Activated T-helper 9 cell treated with anti-CD3 and anti-CD28 coated beads, Interleukin-2, amount 50 U/mL, for 16 hours (primary cell): ENCODE results near the gene GCNT1.
"Not testable (repeated sequence)": the region's sequence is repeated elsewhere in the genome, so short reads cannot be mapped to it uniquely, and the experiment has no call there.

ENCODE experiments used
- DNase-seq: peaks from one replicate; pipeline ENCODE4 v3.0.0-alpha.2; 2020; ENCODE audit warnings: low read depth

Gene GCNT1

DNA sequence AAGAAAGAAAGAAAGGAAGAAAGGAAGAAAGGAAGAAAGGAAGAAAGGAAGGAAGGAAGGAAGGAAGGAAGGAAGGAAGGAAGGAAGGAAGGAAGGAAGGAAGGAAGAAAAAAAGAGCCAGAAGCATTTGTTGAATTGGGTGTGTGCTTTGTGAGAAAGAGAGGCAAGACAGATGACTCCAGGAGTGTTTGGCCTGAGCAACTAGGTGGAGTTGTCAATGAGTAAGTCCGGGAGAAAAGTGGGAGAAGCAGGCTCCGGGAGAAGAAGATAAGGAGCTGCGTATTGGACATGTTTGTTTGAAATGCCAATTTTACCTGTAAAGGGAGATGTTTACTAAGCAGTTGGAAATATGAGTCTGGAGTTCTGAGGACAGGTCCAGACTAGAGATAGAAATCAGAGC lies 15.1 kb upstream of the GCNT1 start:
- DNase-seq = no peak

DNA sequence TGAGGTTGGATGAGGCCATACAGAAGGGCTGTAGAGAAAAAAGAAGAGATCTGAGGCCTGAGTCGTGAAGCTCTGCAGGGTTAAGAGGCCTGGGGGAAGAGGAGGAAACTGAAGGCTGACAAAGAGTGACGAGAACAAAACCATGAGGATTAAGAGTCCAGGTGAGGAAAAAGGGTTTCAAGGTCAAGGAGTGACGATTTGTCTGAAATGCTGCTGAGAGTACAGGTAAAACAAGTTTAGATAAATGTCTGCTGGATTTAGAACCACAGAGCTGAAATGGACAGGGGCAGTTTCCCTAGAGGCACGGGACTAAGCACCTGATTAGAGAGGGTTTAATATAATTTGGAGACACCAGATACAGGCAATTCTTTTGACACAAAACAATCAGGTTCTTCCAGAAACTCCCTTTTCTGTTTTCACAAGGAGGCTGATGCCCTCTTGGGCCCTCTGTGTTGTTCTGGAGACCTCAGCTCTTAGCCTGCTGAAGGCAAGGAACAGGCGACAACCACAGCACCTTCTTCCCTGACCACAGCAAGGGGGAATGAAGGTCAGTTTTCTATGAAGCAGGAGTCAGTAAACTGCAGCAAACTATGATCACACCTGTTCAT lies 14.6 kb upstream of the GCNT1 start:
- DNase-seq = no peak

DNA sequence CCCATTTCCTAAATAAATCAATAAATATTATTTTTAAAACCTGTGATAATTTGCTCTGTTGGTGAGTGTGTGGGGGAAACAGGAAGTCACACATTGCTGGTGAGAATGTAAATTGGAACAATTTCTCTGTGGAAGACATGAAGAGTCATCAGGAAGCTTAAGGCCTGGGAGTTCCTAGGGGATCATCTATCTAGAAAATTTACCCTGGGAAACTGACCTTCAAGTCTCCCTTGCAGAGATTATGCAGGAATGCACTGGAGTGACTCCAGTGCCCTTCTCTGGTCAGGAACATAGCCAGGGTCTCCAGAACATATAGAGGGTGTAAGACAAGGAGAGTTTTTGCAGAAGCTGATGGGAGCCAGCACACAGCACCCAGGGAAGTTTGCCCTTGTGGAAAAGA lies 13.0 kb upstream of the GCNT1 start:
- DNase-seq = no peak

DNA sequence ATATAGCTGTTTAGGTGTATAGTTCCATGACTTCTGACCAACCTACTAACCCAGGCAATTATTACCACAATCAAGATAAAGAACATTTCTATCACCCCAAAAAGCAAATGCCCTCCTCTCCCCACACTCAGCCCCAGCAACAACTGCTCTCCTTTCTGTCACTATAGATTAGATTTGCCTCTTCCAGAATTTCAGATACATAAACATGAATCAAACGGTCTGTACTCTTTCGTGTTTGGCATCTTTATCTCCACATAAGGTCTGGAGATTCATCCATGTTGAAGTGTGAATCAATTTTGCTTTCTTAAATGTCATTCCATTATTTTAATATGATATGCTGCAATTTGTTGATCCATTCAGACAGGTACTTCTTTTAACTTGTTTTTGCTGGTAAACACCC lies 10.5 kb upstream of the GCNT1 start:
- DNase-seq = no peak

DNA sequence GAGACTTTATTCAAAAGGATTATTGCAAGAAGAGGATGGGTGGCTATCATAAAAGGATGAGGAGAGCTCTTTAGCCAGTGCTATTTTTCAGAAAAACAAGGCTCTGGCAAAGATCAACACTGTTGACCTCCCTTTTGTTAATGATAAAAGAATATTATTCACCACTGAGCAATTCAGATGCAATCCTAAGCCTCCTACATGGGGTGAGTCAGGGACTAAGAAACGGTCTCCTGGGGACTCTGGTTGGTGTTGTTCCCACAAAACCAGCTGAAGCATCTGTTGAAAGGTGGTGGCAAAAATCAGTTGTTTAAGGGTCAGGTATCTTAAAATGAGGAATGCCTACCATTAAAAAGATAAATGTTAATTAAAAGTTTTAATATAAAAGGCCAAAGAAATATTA lies 7.7 kb upstream of the GCNT1 start:
- DNase-seq = no peak

DNA sequence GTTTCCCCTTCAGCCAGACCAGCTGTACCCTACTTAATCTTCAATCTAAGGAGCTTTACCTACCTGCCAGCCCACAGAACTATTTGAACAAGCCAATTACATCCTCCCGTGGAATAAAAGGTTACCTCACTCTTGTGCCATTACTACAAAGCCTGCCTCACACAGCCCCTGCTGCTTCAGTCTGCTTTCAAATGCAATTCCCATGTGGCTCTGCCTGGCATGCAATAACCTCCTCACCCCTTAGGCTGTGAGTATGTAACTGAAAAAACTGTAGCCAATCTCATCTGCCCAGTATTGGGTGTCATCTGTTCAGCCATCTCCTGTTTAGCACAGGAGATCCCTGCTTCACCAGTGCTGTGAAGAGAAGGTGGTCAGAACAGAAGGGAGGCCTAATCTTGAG lies 6.1 kb upstream of the GCNT1 start:
- DNase-seq = no peak

DNA sequence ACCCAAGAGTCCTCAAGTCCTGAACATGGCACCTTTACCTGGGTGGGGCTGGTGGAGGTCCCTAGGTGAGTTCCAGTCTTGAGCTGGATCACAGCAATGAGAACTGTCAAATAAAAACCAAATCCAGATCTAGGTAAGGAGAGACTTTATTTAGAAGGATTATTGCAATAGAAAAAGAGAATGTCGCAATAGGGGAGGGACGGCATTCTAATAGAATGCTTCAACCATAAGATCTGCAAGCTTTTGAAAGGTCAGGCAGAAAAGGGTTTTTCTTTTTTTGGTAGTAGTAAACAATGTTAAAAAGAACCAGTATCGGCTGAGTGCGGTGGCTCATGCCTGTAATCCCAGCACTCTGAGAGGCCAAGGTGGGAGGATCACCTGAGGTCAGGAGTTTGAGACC lies 5.2 kb upstream of the GCNT1 start:
- DNase-seq = no peak

DNA sequence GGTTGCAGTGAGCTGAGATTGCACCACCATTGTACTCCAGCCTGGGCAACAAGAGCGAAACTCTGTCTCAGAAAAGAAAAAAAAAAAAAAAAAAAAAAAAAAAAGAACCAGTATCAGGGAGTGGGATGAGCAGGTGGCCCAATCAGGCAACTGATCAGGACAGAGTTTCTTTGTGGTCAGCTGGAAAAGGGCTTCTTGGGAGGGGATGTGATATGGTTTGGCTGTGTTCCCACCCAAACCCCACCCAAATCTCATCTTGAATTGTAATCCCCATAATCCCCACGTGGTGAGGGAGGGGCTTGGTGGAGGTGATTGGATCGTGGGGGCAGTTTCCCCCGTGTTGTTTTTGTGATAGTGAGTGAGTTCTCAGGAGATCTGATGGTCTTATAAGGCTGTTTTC lies 4.7 kb upstream of the GCNT1 start:
- DNase-seq = no peak

DNA sequence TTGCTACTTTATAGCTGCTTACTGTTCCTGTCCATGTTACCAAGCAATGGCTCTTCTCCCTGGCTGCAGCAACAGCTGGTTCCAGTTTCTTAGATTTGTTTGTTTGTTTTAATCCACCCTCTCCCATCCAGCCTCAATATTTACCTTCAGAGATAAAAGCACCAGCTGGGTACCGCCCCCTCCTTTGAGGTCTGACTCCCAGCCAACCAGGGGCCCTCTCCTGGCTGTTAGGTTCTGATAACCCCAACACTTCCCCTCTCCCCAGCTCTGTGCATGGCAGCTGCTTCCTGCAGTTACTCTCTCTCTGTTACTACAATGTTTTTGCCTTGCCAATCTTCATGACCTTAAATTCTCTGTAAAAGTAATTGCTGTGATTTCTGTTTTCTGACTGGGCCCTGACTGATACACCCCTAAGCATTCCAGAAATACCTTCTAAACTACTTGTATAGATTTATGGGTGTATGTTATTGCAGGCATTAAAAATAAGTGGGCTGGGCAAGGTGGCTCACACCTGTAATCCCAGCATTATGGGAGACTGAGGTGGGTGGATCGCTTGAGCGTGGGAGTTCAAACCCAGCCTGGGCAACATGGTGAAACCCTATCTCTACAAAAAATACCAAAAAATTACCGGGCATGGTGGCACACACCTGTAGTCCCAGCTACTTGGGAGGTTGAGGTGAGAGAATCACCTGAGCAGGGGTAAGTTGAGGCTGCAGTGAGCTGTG lies 2.6 kb upstream of the GCNT1 start:
- no peak for DNase-seq

DNA sequence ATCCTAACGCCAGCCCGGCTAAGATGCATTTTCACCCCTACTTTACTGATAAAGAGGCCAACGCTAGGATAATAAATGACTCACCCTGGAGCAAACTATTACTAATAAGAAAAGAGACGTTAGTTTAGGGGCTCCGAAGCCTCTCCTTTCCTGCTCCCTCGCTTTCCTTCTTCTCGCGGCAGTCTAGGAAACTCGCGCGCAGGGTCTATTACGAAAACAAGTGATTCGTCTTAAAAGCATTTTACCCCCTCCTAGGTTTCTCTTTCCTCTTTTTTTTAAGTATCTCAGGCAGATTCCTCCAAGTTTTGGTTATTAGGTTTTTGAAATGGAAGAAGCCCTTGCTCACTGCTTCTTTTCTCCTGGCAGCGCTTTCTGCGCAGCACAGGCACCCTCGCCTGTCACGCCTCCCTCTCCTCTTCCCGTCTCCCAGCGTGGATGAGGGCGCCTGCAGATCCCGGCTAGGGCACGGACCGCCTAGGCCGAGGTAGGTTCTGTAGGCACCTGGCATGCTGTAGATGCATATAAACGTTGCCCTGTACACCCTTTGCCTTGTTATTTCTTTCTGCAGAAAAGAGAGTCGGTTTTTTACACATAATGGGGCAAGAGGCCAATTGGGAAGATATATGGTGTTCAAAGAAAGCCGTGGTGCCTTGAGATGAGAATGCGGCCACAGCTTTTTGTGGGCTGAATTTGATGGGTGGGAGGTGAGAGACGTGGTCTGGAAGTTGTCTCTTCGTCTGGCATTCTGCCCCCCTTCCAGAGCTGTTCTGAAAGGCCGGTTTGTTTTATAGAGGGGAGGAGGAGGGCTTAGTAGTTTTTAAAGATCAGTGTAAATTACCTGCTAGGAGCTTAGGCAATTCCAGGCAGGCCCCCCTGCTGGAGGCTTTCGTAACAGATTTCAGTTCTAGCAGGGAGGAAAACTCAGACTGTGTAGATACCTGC lies 983 bp downstream of the GCNT1 start:
- DNase-seq = no peak

DNA sequence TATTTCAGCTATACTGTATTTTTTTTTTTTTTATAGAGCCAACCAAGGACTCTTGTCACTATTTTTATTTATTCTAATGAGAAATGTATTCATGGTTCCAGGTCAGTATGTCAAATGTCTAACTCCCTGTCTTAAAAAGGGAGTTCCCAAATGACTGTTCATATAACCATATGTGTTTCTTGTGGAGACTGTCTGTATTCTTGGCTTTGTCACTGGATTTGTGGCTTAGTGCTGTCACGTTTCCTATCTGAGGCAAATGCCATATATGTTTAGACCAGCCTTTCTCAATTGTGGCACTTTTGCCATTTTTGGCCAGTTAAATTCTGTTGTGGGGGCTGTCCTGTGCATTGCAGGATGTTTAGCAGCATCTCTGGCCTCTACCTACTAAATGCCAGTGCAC lies 3.1 kb downstream of the GCNT1 start:
- DNase-seq = no peak

DNA sequence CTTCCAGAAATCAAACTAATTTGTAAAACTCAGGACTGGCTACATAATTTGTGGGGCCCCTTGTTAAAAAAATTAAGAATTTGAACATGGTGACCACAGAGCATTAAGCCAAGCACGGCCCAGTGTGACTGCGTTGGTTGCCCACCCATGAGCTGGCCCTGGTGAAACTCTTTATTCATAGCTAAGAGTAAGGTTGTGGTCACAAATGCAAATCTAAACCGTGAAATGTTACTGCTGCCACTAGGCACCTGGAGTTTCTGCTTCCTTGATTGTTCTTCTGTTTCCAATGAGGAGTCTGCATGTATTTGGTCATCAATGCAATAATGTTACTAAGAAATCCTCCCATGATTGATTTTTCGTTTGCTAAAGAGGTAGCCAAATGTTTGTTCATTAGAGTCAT lies 4.2 kb downstream of the GCNT1 start:
- no peak for DNase-seq

DNA sequence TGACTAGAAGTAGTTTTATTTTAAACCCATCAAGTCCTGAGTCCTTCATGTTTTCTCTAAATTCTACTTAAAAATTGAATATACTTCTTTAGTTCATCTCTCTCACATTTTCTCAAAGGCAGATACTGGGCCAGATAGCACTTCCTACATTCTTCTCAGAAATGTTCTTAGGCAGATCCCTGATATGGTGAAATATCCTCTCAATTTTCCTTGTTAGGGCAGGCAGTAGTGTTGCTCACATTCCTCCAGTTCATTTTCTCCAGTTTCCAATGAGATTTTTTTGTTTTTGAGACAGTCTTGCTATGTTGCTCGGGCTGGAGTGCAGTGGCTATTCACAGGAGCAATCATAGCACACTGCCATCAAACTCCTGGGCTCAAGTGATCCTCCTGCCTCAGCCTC lies 5.7 kb downstream of the GCNT1 start:
- no peak for DNase-seq

DNA sequence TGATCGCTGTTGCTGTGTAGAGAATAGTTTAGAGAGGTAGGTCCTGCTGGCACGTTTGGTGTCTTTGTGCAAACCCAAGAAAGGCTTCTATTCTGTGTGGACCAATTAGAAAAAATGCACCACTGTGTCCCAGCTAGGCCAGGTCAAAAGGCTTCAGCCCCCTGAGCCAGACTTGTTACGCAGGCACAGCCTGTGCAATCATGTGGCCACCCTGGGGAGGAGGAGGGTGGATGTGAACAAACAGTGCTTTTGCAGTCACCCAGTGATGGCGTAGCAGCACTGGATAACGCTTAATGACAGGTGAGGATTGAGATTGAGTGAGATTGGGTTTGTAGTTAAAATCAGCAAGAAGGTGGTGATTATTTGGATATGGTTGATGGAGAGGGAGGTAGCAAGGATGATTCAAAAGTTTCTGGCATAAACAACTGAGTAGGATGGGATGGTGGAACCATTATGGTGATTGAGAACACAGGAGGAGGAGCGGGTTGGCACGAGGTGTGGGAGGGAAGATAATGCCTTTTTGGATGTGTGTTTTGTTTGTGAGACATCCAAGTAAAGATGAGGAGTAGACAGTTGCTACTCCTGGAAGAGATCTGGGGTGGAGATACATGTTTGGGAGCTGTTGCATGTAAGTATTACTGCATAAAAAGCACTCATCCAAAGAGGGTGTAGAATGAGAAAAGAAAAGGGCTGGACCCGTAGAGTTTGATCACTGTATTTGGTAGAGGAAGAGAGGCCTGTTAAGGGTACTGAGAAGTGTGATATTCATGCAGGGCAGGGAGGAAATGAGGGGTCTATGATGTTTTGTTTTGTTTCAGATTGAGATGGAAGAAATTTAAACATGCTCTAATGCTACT lies 6.7 kb downstream of the GCNT1 start:
- DNase-seq = no peak

DNA sequence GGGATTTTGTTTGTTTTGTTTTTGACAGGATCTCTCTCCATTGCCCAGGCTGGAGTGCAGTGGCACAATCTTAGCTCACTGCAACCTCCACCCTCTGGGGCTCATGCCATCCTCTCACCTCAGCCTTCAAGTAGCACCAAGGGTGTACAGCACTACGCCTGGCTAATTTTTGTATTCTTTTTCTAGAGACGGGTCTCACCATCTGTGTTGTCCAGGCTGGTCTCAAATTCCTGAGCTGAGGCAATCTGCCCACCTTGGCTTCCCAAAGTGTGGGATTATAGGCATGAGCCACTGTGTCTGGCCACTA lies 7.3 kb downstream of the GCNT1 start:
- DNase-seq = no peak

DNA sequence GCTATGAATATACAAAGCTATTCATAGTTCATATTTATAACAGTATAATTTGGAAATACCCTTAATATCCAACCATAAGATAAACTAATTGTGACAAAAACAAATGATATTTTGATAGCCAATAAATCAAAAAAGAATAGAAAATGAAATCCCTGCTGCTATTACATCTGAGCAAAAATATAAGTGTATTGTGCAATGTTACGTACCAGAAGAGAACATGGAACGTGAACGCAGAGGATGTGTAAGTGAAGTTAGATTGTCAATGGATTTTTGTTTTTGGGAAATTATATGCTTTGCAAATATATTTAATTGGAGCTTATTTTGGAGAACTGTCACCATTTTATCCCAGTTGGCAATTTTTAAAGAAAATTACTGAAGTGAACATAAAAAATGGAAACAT lies 15.4 kb downstream of the GCNT1 start:
- DNase-seq = no peak

DNA sequence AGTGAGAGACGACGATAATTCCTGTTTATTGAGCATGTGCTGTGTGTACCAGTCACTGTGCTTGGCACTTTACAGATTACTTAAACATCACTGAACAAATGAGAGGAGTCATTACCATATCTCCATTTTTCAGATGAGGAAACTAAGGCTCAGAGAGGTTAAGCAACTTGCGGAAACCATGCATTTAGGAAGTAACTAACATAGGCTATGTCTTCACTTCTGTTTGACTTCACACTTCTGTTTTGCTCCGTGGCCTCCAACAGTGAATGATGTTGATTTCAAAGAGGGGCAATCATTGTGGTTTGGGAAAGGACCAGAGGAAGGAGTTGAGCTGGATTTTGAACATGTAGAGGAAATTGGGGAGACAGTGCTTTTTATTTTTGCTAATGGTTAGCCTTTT lies 16.7 kb downstream of the GCNT1 start:
- DNase-seq = no peak

DNA sequence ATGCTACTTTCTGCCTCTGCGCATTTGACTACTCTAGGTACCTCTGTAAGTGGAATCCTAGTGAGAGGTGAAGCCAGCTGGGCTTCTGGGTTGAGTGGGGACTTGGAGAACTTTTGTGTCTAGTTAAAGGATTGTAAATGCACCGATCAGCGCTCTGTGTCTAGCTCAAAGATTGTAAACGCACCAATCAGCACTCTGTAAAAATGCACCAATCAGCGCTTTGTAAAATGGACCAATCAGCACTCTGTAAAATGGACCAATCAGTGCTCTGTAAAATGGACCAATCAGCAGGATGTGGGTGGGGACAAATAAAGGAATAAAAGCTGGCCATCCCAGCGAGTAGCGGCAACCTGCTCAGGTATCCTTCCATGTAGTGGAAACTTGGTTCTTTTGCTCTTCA lies 18.8 kb downstream of the GCNT1 start:
- not testable (repeated sequence) for DNase-seq

DNA sequence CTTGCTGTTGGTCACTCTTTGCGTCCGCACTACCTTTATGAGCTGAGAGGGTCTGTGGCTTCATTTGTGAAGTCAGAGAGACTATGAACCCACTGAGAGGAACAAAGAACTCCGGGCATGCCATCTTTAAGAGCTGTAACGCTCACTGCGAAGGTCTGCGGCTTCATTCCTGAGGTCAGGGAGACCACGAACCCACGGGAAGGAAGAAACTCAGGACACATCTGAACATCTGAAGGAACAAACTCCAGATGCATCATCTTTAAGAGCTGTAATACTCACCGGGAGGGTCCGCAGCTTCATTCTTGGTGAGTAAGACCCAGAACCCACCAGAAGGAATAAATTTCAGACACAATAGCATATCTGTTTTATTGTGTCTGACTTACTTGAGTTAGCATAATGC lies 19.2 kb downstream of the GCNT1 start:
- DNase-seq = no peak

DNA sequence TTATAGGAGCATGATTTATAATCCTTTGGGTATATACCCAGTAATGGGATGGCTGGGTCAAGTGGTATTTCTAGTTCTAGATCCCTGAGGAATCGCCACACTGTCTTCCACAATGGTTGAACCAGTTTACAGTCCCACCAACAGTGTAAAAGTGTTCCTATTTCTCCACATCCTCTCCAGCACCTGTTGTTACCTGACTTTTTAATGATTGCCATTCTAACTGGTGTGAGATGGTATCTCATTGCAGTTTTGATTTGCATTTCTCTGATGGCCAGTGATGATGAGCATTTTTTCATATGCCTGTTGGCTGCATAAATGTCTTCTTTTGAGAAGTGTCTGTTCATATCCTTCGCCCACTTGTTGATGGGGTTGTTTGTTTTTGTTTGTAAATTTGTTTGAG lies 20.4 kb downstream of the GCNT1 start:
- DNase-seq = not testable (repeated sequence)

DNA sequence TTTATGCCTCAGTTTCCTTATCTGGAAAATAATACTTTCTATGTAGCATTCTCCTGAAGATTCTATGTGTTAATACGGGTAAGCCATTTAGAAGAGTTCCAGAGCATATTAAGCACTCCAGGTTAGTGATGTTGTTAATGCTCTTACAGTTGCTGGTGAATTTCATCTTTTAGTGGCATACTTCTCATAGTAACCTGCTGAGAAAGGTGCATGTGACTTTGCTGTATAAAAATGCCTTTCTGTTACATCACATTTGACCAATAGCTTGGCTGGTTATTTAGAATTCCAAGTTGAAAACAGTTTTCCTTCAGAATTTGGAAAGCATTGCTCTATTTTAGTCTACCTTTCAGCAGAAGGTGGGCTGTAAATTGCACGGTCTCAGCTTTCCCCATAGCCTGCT lies 27.2 kb downstream of the GCNT1 start:
- DNase-seq = no peak

DNA sequence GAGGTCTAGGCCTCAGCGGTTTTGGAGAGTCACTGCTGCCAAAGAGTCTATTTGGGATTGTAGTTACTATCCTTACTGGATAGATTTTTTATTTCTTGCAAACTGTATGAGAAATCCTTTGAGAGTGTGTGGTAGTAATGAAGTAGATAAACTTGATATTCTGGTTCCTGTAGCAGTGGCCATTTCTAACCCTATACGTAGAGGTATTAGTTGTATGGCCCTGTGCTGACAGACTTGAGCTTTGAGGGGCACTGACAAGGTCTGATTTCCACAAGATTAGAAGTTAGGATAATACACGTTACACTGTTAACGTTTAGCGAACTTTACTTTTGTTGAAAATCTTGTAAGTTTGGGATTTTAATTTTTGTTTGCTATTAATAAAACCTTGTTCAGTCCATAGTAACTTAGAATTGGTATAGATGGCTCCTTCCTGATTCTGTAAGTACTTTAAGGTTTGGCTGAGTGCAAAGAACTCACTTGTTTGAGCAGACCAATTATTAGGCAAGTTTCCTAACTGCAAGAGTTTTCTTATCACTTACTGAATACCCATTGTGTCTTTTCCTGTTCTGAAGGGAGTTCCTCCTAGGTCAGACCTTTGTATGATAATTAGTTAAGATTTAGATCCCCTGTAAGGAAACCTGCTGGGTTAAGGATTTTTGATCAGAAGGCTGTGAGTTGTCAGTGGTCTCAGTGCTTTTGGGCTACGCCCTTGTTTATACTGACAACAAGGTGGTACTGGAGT lies 31.4 kb downstream of the GCNT1 start:
- DNase-seq = no peak
